Measurements from ENCODE around the gene COL20A1. TPM values are rescaled to one million over a fixed set of nuclear protein-coding genes. Genes with fewer than 3 reads are reported as not detected.

COL20A1 gene
- total RNA-seq, 1 donor from 2014 or later = 5.0 TPM

DNA sequence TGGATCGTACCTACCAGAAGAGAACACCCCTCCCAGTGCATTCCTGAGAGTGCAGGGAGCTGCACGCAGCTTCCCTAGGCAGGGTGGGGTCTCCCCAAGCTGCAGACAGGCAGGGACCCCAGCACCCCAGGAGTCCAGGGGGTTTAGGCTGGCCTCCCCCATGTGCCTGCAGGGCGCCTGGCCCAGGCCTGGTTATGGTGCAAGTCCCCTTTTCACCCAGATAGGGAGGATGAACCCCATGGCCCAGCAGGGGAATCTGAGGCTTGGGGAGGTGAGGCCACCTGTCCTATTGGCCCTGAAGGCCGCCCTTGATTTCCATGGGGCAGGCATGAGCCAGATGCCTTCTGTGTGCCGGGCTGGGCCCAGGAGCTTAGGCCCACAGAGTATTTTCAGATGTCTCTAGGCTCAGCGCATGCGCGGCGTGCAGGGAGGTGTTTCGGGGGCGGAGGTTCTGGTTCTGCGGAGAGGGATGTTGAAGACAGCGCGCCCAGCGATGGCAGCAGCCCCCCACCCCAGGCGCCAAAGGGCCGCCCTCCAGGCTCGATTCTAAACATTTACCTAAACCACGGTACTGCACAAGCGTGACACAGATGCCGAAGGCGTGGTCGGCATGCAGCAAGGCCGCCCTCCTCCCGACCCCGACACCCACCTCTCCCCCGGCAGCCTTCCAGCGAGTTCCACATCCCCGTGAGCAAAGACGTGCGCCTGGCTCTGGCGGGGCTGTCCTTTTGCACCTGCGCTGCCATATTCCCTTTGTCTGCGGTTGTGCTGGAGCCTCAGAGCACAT is 29.4 kb downstream of the COL20A1 start:
- H3K36me3 Mint-ChIP-seq (ENCODE audit: low read depth, unreplicated experiment) = peaks cover 7% of the 10 kb centered on the region

DNA sequence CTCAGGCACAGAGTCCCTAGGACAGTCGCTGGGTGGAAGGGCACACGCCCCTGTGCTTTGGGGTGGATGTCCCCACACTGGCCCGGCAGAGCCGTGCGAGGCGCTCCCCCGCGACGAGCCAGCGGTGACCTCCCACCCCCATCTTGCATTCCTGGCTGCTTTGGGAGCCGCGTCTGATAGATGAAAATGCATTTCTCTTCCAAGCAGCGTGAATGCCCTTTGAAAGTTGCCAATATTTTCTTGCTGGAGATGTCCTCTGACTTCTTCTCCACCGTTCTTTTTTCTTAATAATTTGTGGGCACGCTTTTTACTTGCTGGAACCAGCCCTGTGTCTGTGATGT is 29.9 kb downstream of the COL20A1 start:
- no peaks in the 10 kb centered on the region for H3K79me2 ChIP-seq (ENCODE audit: insufficient read depth, low read length)
- no peak overlapping the region for H3K9ac ChIP-seq (ENCODE audit: low read length)
- H4K20me1 ChIP-seq (ENCODE audit: insufficient read depth, low read length) = no peaks in the 10 kb centered on the region
- H3K4me3 ChIP-seq (ENCODE audit: insufficient read depth, low read depth, low read length) = no peak overlapping the region
- H3K27me3 ChIP-seq (ENCODE audit: insufficient read depth, low read length) = peaks cover 19% of the 10 kb centered on the region
- no peak overlapping the region for H2AFZ ChIP-seq (ENCODE audit: low read depth, low read length)
- H3K4me1 ChIP-seq (ENCODE audit: insufficient read depth, low read length) = no peaks in the 10 kb centered on the region
- H3K4me1 Mint-ChIP-seq (ENCODE audit: low read depth, unreplicated experiment) = no peaks in the 10 kb centered on the region
- peaks cover 19% of the 10 kb centered on the region for H3K27me3 Mint-ChIP-seq (ENCODE audit: low read depth, unreplicated experiment)
- H3K9me3 ChIP-seq (ENCODE audit: insufficient read depth, low read depth, low read length) = no peaks in the 10 kb centered on the region
- H3K27ac ChIP-seq (ENCODE audit: low read depth, low read length) = no peak overlapping the region
- TF ChIP-seq, protein P1, sequence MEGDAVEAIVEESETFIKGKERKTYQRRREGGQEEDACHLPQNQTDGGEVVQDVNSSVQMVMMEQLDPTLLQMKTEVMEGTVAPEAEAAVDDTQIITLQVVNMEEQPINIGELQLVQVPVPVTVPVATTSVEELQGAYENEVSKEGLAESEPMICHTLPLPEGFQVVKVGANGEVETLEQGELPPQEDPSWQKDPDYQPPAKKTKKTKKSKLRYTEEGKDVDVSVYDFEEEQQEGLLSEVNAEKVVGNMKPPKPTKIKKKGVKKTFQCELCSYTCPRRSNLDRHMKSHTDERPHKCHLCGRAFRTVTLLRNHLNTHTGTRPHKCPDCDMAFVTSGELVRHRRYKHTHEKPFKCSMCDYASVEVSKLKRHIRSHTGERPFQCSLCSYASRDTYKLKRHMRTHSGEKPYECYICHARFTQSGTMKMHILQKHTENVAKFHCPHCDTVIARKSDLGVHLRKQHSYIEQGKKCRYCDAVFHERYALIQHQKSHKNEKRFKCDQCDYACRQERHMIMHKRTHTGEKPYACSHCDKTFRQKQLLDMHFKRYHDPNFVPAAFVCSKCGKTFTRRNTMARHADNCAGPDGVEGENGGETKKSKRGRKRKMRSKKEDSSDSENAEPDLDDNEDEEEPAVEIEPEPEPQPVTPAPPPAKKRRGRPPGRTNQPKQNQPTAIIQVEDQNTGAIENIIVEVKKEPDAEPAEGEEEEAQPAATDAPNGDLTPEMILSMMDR (IDR thresholded peaks at IDR 0.05; ENCODE audit: insufficient read depth, low read depth, low read length) = no peak
- no peak for TF ChIP-seq EZH2 (IDR thresholded peaks at IDR 0.05; ENCODE audit: insufficient read depth, low read length)
- no peak for DNase-seq (ENCODE audit: low read depth)
- H3K4me3 Mint-ChIP-seq (ENCODE audit: unreplicated experiment) = no peak overlapping the region
- no peaks in the 10 kb centered on the region for H3K36me3 ChIP-seq (ENCODE audit: insufficient read depth, low read length)
- peaks cover 3% of the 10 kb centered on the region for H3K9me3 Mint-ChIP-seq (ENCODE audit: unreplicated experiment)
- H3K4me2 ChIP-seq (ENCODE audit: low read length) = no peak overlapping the region
- peaks cover 7% of the 10 kb centered on the region for H3K36me3 Mint-ChIP-seq (ENCODE audit: low read depth, unreplicated experiment)
- FAIRE-seq = no peak
- no peak overlapping the region for H3K27ac Mint-ChIP-seq (ENCODE audit: unreplicated experiment)

More for the DNA sequence above, 29.4 kb downstream of the COL20A1 start:
- Mint-ChIP-seq H3K4me3 (ENCODE audit: unreplicated experiment) (no peak overlapping the region), H3K4me1 (ENCODE audit: low read depth, unreplicated experiment) (no peaks in the 10 kb centered on the region), H3K27ac (ENCODE audit: unreplicated experiment) (no peak overlapping the region), H3K27me3 (ENCODE audit: low read depth, unreplicated experiment) (peaks cover 19% of the 10 kb centered on the region), H3K9me3 (ENCODE audit: unreplicated experiment) (peaks cover 3% of the 10 kb centered on the region)
- no peak overlapping the region for H3K9ac ChIP-seq (ENCODE audit: low read length)
- FAIRE-seq (no peak), DNase-seq (ENCODE audit: low read depth) (no peak)
- H3K36me3 ChIP-seq (ENCODE audit: insufficient read depth, low read length) = no peaks in the 10 kb centered on the region
- H4K20me1 ChIP-seq (ENCODE audit: insufficient read depth, low read length) = no peaks in the 10 kb centered on the region
- no peaks in the 10 kb centered on the region for H3K79me2 ChIP-seq (ENCODE audit: insufficient read depth, low read length)
- no peak overlapping the region for H3K27ac ChIP-seq (ENCODE audit: low read depth, low read length)
- no peak overlapping the region for H2AFZ ChIP-seq (ENCODE audit: low read depth, low read length)
- H3K27me3 ChIP-seq (ENCODE audit: insufficient read depth, low read length) = peaks cover 19% of the 10 kb centered on the region
- H3K4me1 ChIP-seq (ENCODE audit: insufficient read depth, low read length) = no peaks in the 10 kb centered on the region
- TF ChIP-seq, protein P1 (IDR thresholded peaks at IDR 0.05; ENCODE audit: insufficient read depth, low read depth, low read length) = no peak
- TF ChIP-seq EZH2 (IDR thresholded peaks at IDR 0.05; ENCODE audit: insufficient read depth, low read length) = no peak
- H3K4me2 ChIP-seq (ENCODE audit: low read length) = no peak overlapping the region
- no peak overlapping the region for H3K4me3 ChIP-seq (ENCODE audit: insufficient read depth, low read depth, low read length)
- H3K9me3 ChIP-seq (ENCODE audit: insufficient read depth, low read depth, low read length) = no peaks in the 10 kb centered on the region

- H3K27ac ChIP-seq (ENCODE audit: low read depth, low read length) = no peak overlapping the region
- H3K9ac ChIP-seq (ENCODE audit: low read length) = no peak overlapping the region
- H3K4me3 ChIP-seq (ENCODE audit: insufficient read depth, low read depth, low read length) = no peak overlapping the region
- no peak for DNase-seq (ENCODE audit: low read depth)
- peaks cover 19% of the 10 kb centered on the region for H3K27me3 Mint-ChIP-seq (ENCODE audit: low read depth, unreplicated experiment)
- no peaks in the 10 kb centered on the region for H3K4me1 ChIP-seq (ENCODE audit: insufficient read depth, low read length)
- TF ChIP-seq, protein P1 (IDR thresholded peaks at IDR 0.05; ENCODE audit: insufficient read depth, low read depth, low read length) = no peak
- TF ChIP-seq EZH2 (IDR thresholded peaks at IDR 0.05; ENCODE audit: insufficient read depth, low read length) = no peak
- peaks cover 3% of the 10 kb centered on the region for H3K9me3 Mint-ChIP-seq (ENCODE audit: unreplicated experiment)
- no peak overlapping the region for H2AFZ ChIP-seq (ENCODE audit: low read depth, low read length)
- no peak for FAIRE-seq
- H3K4me3 Mint-ChIP-seq (ENCODE audit: unreplicated experiment) = no peak overlapping the region
- H4K20me1 ChIP-seq (ENCODE audit: insufficient read depth, low read length) = no peaks in the 10 kb centered on the region
- no peaks in the 10 kb centered on the region for H3K79me2 ChIP-seq (ENCODE audit: insufficient read depth, low read length)
- H3K36me3 Mint-ChIP-seq (ENCODE audit: low read depth, unreplicated experiment) = peaks cover 7% of the 10 kb centered on the region
- H3K27me3 ChIP-seq (ENCODE audit: insufficient read depth, low read length) = peaks cover 19% of the 10 kb centered on the region
- no peak overlapping the region for H3K27ac Mint-ChIP-seq (ENCODE audit: unreplicated experiment)
- no peaks in the 10 kb centered on the region for H3K36me3 ChIP-seq (ENCODE audit: insufficient read depth, low read length)
- H3K9me3 ChIP-seq (ENCODE audit: insufficient read depth, low read depth, low read length) = no peaks in the 10 kb centered on the region
- no peak overlapping the region for H3K4me2 ChIP-seq (ENCODE audit: low read length)
- no peaks in the 10 kb centered on the region for H3K4me1 Mint-ChIP-seq (ENCODE audit: low read depth, unreplicated experiment)
These were observed 30.5 kb downstream of the COL20A1 start for GRCh38 chr20:63323357-63323981.
